CD14-positive monocyte (primary cell): Measurements from ENCODE around the gene SPCS2. TPM values are rescaled to one million over a fixed set of nuclear protein-coding genes. Genes with fewer than 3 reads are reported as not detected.
A peak's percentile ranks its signal among the peaks of the same experiment; 100 is the strongest.
"Not testable (repeated sequence)": the region's sequence is repeated elsewhere in the genome, so short reads cannot be mapped to it uniquely, and the experiment has no call there.

Source experiments
- DNase-seq, 3 donors: peaks; one replicate each; pipeline ENCODE4 v3.0.0-alpha.2; 2011 to 2022
- H2AFZ ChIP-seq: 2 replicates; pipeline ENCODE4 v1.6.0; 2012; ENCODE audit warnings: mild to moderate bottlenecking, low read depth, low read length, inconsistent platforms; ENCODE audit not compliant: insufficient read depth, poor library complexity, severe bottlenecking
- H3K27ac ChIP-seq, 2 donors: 1 replicate in 1 of 2; 2 replicates in 1 of 2; pipeline ENCODE4 v1.5.1; 2012 to 2013; ENCODE audit warnings: low read length in 2 of 2, control low read depth in 1 of 2, inconsistent platforms in 1 of 2, low read depth in 1 of 2, mild to moderate bottlenecking in 1 of 2
- H3K27me3 ChIP-seq, 2 donors: one replicate each; pipeline versions ENCODE4 v1.6.0 to v1.6.1; 2011 to 2013; ENCODE audit warnings: low read length in 2 of 2; ENCODE audit not compliant: control insufficient read depth in 2 of 2, insufficient read depth in 2 of 2
- H3K36me3 ChIP-seq, 2 donors: replicated peaks in 1 of 2; 1 replicate in 1 of 2; 2 replicates in 1 of 2; pipeline versions ENCODE4 v1.5.1 to v1.6.1; 2012 to 2013; ENCODE audit warnings: low read length in 2 of 2, control low read depth in 1 of 2, inconsistent platforms in 1 of 2, mild to moderate bottlenecking in 1 of 2; ENCODE audit not compliant: insufficient read depth in 2 of 2, control insufficient read depth in 1 of 2
- H3K4me1 ChIP-seq, 2 donors: 1 replicate in 1 of 2; 2 replicates in 1 of 2; pipeline versions ENCODE4 v1.5.1 to v1.6.1; 2012 to 2013; ENCODE audit warnings: low read length in 2 of 2, control low read depth in 1 of 2, inconsistent platforms in 1 of 2, mild to moderate bottlenecking in 1 of 2, moderate library complexity in 1 of 2; ENCODE audit not compliant: insufficient read depth in 2 of 2, control insufficient read depth in 1 of 2
- H3K4me2 ChIP-seq: replicated peaks from 2 replicates; pipeline ENCODE3; 2012; ENCODE audit warnings: low read length, moderate library complexity, mild to moderate bottlenecking; ENCODE audit not compliant: poor library complexity, severe bottlenecking; ENCODE audit errors: extremely low read depth
- H3K4me3 ChIP-seq, 3 experiments: fragments of 200-600 bp in 1 of 3; sonication (generic) in 1 of 3; replicated peaks in 1 of 3; 1 replicate in 2 of 3; 2 replicates in 1 of 3; pipeline ENCODE4 v1.5.1; 2011 to 2013; ENCODE audit warnings: low read length in 3 of 3, mild to moderate bottlenecking in 3 of 3, control low read depth in 2 of 3, low read depth in 2 of 3, inconsistent platforms in 1 of 3, moderate library complexity in 1 of 3
- H3K79me2 ChIP-seq: 2 replicates; pipeline ENCODE4 v1.6.0; 2012; ENCODE audit warnings: mild to moderate bottlenecking, control low read depth, inconsistent platforms, low read length, moderate library complexity; ENCODE audit not compliant: insufficient read depth
- H3K9ac ChIP-seq: 2 replicates; pipeline ENCODE4 v1.6.0; 2017; ENCODE audit warnings: low read length, mild to moderate bottlenecking; ENCODE audit not compliant: insufficient read depth, poor library complexity, severe bottlenecking
- H3K9me3 ChIP-seq, 2 donors: replicated peaks in 1 of 2; 1 replicate in 1 of 2; 2 replicates in 1 of 2; pipeline versions ENCODE4 v1.5.1 to v1.6.1; 2012 to 2013; ENCODE audit warnings: low read length in 2 of 2, control low read depth in 1 of 2; ENCODE audit not compliant: control insufficient read depth in 1 of 2, insufficient read depth in 1 of 2
- H4K20me1 ChIP-seq: 2 replicates; pipeline ENCODE4 v1.6.0; 2012; ENCODE audit warnings: mild to moderate bottlenecking, low read length, control low read depth, moderate library complexity; ENCODE audit not compliant: insufficient read depth
- H3K27ac Mint-ChIP-seq, 7 donors: one replicate each; pipeline ENCODE4 v1.8.0; 2020; ENCODE audit warnings: mild to moderate bottlenecking in 7 of 7, mixed read lengths in 7 of 7, moderate library complexity in 6 of 7, inconsistent platforms in 2 of 7
- H3K27me3 Mint-ChIP-seq, 3 donors: one replicate each; pipeline ENCODE4 v1.8.0; 2021 to 2022; ENCODE audit warnings: low read depth in 3 of 3, mild to moderate bottlenecking in 3 of 3, mixed read lengths in 3 of 3, moderate library complexity in 3 of 3, inconsistent platforms in 1 of 3
- H3K36me3 Mint-ChIP-seq, 2 donors: one replicate each; pipeline ENCODE4 v1.8.0; 2020; ENCODE audit warnings: mixed read lengths in 2 of 2, inconsistent platforms in 1 of 2, mild to moderate bottlenecking in 1 of 2
- H3K4me1 Mint-ChIP-seq: one replicate; pipeline ENCODE4 v1.8.0; 2020; ENCODE audit warnings: mild to moderate bottlenecking, mixed read lengths
- H3K4me3 Mint-ChIP-seq, 2 donors: one replicate each; pipeline ENCODE4 v1.8.0; 2020; ENCODE audit warnings: mild to moderate bottlenecking in 2 of 2, mixed read lengths in 2 of 2, moderate library complexity in 1 of 2
- H3K9me3 Mint-ChIP-seq, 7 donors: one replicate each; pipeline ENCODE4 v1.8.0; 2020 to 2022; ENCODE audit warnings: mixed read lengths in 7 of 7, mild to moderate bottlenecking in 6 of 7, moderate library complexity in 6 of 7, inconsistent platforms in 2 of 7
- CTCF ChIP-seq: fragments of 200-600 bp; IDR thresholded peaks from one replicate; pipeline ENCODE4 v1.8.0; 2022; ENCODE audit warnings: antibody characterized with exemption, mild to moderate bottlenecking
- WGBS: methylation state at CpG from one replicate; pipeline ENCODE4 v1.1.5; 2013; ENCODE audit warnings: missing lambda C conversion rate; ENCODE audit not compliant: insufficient coverage; 5-methylcytosine and 5-hydroxymethylcytosine counted together
- intact Hi-C, 2 donors: fragments of 100-400 bp; cut with micrococcal nuclease; formaldehyde crosslinking; loops; one replicate each; pipeline versions ENCODE4 v1.15.0 to v1.15.1; 2023
- polyA plus RNA-seq, 3 donors: library from polyadenylated mRNA; depleted of rRNA in 1 of 3; unstranded in 2 of 3; stranded (reverse) in 1 of 3; fragments of 300-500 nt in 2 of 3; fragments of >200 nt in 1 of 3; fragmentation: Illumina TruSeq in 2 of 3; gene quantifications; 1 replicate in 2 of 3; 2 replicates in 1 of 3; pipeline ENCODE4 v1.2.3, GENCODE V29; 2012 to 2021

SPCS2 gene
- polyA plus RNA-seq, 3 donors, result 12.4 to 185 (median 150) TPM

GRCh38 chr11:74956397-74957015 is 7.4 kb downstream of the SPCS2 start:
- Histone ChIP-seq H3K36me3 (peaks cover 18 to 73% of the 10 kb centered on the region in 2 donors), H3K27me3 (no peaks in the 10 kb centered on the region), H3K4me3 (no peak overlapping the region), H4K20me1 (peaks cover 92% of the 10 kb centered on the region), H3K4me1 (no peaks in the 10 kb centered on the region), H3K9me3 (no peaks in the 10 kb centered on the region), H3K27ac (peak overlapping the region in 1 of 2 donors; percentile 27), H2AFZ (no peak overlapping the region), H3K4me2 (no peak overlapping the region), H3K79me2 (peaks cover 98% of the 10 kb centered on the region), H3K9ac (no peak overlapping the region)
- Mint-ChIP-seq H3K27me3 (no peaks in the 10 kb centered on the region), H3K4me3 (no peak overlapping the region), H3K4me1 (peaks cover 37% of the 10 kb centered on the region), H3K9me3 (no peaks in the 10 kb centered on the region), H3K27ac (peak overlapping the region in 3 of 7 donors; percentile 1 to 16 (median 4)), H3K36me3 (peaks cover 34 to 50% of the 10 kb centered on the region in 2 donors)
- peak in 1 of 3 donors; percentile 29 for DNase-seq
- TF ChIP-seq CTCF, result no peak
- intact Hi-C loops, result no loop called here
- 92% methylated on average over 3 of the region's 4 CpGs for WGBS

GRCh38 chr11:74957937-74958629 is 9.0 kb downstream of the SPCS2 start:
- DNase-seq, result no peak
- H3K4me3 ChIP-seq, result no peak overlapping the region
- WGBS, result no CpG with 5 or more reads among the region's 1 CpG
- no peaks in the 10 kb centered on the region for H3K27me3 ChIP-seq
- H3K4me1 Mint-ChIP-seq, result peaks cover 40% of the 10 kb centered on the region
- peak overlapping the region in 1 of 2 donors; percentile 8 for H3K27ac ChIP-seq
- TF ChIP-seq CTCF, result no peak
- H3K4me2 ChIP-seq, result no peak overlapping the region
- peaks cover 21 to 74% of the 10 kb centered on the region in 2 donors for H3K36me3 ChIP-seq
- peaks cover 34 to 51% of the 10 kb centered on the region in 2 donors for H3K36me3 Mint-ChIP-seq
- H2AFZ ChIP-seq, result no peak overlapping the region
- H3K27me3 Mint-ChIP-seq, result no peaks in the 10 kb centered on the region
- H4K20me1 ChIP-seq, result peaks cover 97% of the 10 kb centered on the region
- intact Hi-C loops, result no loop called here
- peak overlapping the region in 1 of 7 donors; percentile 5 for H3K27ac Mint-ChIP-seq
- H3K4me1 ChIP-seq, result no peaks in the 10 kb centered on the region
- no peak overlapping the region for H3K9ac ChIP-seq
- H3K9me3 ChIP-seq, result no peaks in the 10 kb centered on the region
- no peak overlapping the region for H3K4me3 Mint-ChIP-seq
- H3K9me3 Mint-ChIP-seq, result no peaks in the 10 kb centered on the region
- H3K79me2 ChIP-seq, result peaks cover 98% of the 10 kb centered on the region

GRCh38 chr11:74960128-74960527 is 11.1 kb downstream of the SPCS2 start:
- H3K4me3 Mint-ChIP-seq, intact Hi-C loops: not testable (repeated sequence)

More at GRCh38 chr11:74960128-74960527, 11.1 kb downstream of the SPCS2 start:
- not testable (repeated sequence) for H3K27me3 ChIP-seq, H3K27ac ChIP-seq, H2AFZ ChIP-seq, H3K9me3 Mint-ChIP-seq, DNase-seq, H3K9me3 ChIP-seq, H3K4me3 ChIP-seq, H3K9ac ChIP-seq, H3K4me2 ChIP-seq, H3K27me3 Mint-ChIP-seq, H3K4me1 ChIP-seq
- Histone ChIP-seq H3K79me2 (peaks cover 95% of the 10 kb centered on the region), H4K20me1 (peaks cover 97% of the 10 kb centered on the region), H3K36me3 (peaks cover 29 to 70% of the 10 kb centered on the region in 2 donors)
- peaks cover 38% of the 10 kb centered on the region for H3K4me1 Mint-ChIP-seq
- H3K27ac Mint-ChIP-seq, result peak overlapping the region in 2 of 7 donors; percentile 1 to 5
- peaks cover 40 to 49% of the 10 kb centered on the region in 2 donors for H3K36me3 Mint-ChIP-seq
- WGBS, result 91% methylated on average over 6 of the region's 6 CpGs
